Skeletal muscle satellite cell (primary cell): ENCODE data around the gene RPL15.
"Not testable (repeated sequence)": the region's sequence is repeated elsewhere in the genome, so short reads cannot be mapped to it uniquely, and the experiment has no call there.

Experiments
- H3K27me3 ChIP-seq: 2 replicates; pipeline ENCODE4 v1.7.0; 2013; ENCODE audit warnings: low read length; ENCODE audit not compliant: control insufficient read depth, insufficient read depth
- H3K36me3 ChIP-seq: 2 replicates; pipeline ENCODE4 v1.7.0; 2013; ENCODE audit warnings: mild to moderate bottlenecking, control low read depth, low read length; ENCODE audit not compliant: insufficient read depth
- H3K4me1 ChIP-seq: 2 replicates; pipeline ENCODE4 v1.7.0; 2013; ENCODE audit warnings: low read length; ENCODE audit not compliant: control insufficient read depth, insufficient read depth
- H3K4me2 ChIP-seq: 2 replicates; pipeline ENCODE4 v1.7.0; 2013; ENCODE audit warnings: mild to moderate bottlenecking, low read length
- H3K4me3 ChIP-seq: 2 replicates; pipeline ENCODE4 v1.7.0; 2013; ENCODE audit warnings: low read length
- H3K9ac ChIP-seq: 2 replicates; pipeline ENCODE4 v1.7.0; 2013; ENCODE audit warnings: mild to moderate bottlenecking, low read depth, low read length, moderate library complexity
- H3K9me3 ChIP-seq: replicated peaks from 2 replicates; pipeline ENCODE4 v1.7.0; 2013; ENCODE audit warnings: mild to moderate bottlenecking, control low read depth, low read length

The RPL15 gene

DNA sequence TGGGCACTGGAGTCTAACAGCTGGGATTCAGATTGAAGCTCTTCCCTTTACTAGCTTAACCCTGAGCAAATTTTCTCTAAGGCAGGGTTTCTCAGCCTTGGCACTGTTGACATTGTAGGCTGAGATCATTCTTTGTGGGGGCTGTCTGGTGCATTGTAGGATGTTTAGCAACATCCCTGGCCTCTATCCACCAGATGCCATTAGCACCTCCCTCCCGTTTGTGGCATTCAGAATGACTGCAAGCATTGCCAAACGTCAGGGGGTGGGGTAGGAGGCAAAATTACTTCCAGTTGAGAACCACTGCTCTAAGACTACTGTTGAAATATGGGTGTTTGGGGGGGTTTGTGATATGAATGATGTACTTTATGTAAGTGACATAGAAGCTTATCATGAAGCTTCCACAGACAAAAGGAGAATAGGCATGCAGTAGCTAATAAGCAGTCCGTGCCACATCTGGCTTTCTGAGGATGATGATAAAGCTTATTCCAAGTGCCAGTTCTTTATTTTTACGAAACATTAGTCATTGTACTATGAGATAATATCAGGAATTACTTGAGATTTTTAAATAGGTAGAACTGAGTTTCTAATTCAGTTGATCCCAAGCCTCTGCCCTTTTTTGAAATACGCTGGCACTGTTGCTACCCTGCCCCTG is 39.5 kb upstream of the RPL15 start:
- peaks cover 39% of the 10 kb centered on the region for H3K4me1 ChIP-seq

GRCh38 chr3:23879485-23879884 is 37.4 kb upstream of the RPL15 start:
- Histone ChIP-seq H3K4me2 (no peak overlapping the region), H3K36me3 (peaks cover 4% of the 10 kb centered on the region), H3K4me1 (peaks cover 29% of the 10 kb centered on the region), H3K4me3 (no peak overlapping the region), H3K9me3 (no peaks in the 10 kb centered on the region), H3K9ac (no peak overlapping the region), H3K27me3 (no peaks in the 10 kb centered on the region)

More for the DNA sequence above, 39.5 kb upstream of the RPL15 start:
- peak overlapping the region; percentile 63 for H3K4me2 ChIP-seq
- H3K4me3 ChIP-seq = no peak overlapping the region
- H3K9me3 ChIP-seq = no peaks in the 10 kb centered on the region
- H3K27me3 ChIP-seq = no peaks in the 10 kb centered on the region
- H3K36me3 ChIP-seq = peaks cover 3% of the 10 kb centered on the region
- H3K9ac ChIP-seq = peak overlapping the region; percentile 4

DNA sequence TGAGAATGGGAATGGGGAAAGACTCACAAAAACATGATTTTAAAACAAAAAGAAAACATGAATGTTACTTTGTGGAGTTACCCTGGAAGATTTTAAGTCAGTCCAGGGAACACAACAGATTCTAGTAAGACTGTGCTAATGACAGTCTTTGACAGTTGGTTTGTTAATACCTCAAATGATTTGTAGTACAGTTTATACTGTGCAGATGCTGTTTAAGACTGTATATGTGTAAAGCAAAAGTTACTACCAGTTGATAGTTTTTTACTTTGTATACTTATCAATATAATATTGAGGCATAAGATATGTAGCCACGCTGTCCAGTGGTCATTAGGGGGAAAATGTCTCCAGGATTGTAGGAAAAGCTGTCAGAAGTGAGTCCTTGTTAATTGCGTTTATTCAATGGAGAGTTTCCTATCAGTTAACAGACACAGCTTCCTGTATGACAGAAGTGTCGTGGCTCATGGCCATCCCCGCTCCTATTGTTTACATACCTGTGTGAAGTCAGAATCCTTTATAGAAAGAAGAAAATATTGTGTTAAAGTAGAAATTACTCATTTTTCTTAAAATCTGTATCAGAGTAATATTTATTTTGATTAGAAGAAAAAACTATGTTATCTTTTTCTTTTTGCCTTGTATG is 36.1 kb upstream of the RPL15 start:
- Histone ChIP-seq H3K9ac (no peak overlapping the region), H3K4me1 (peaks cover 23% of the 10 kb centered on the region), H3K36me3 (peaks cover 4% of the 10 kb centered on the region), H3K4me2 (no peak overlapping the region), H3K27me3 (no peaks in the 10 kb centered on the region), H3K4me3 (no peak overlapping the region), H3K9me3 (no peaks in the 10 kb centered on the region)

DNA sequence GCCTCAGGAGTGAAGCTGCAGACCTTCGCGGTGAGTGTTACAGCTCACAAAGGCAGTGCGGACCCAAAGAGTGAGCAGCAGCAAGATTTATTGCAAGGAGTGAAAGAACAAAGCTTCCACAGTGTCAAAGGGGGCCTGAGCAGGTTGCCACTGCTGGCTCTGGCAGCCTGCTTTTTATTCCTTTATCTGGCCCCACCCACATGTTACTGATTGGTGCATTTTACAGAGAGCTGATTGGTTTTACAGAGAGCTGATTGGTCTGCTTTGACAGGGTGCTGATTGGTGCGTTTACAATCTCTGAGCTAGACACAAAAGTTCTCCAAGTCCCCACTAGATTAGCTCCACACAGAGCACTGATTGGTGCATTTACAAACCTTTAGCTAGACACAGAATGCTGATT is 34.9 kb upstream of the RPL15 start:
- not testable (repeated sequence) for H3K36me3 ChIP-seq, H3K27me3 ChIP-seq, H3K9ac ChIP-seq, H3K4me2 ChIP-seq, H3K9me3 ChIP-seq, H3K4me3 ChIP-seq
- peaks cover 12% of the 10 kb centered on the region for H3K4me1 ChIP-seq

- no peak overlapping the region for H3K9ac ChIP-seq
- H3K4me3 ChIP-seq = no peak overlapping the region
- peaks cover 4% of the 10 kb centered on the region for H3K36me3 ChIP-seq
- no peak overlapping the region for H3K4me2 ChIP-seq
- no peaks in the 10 kb centered on the region for H3K9me3 ChIP-seq
- peaks cover 7% of the 10 kb centered on the region for H3K4me1 ChIP-seq
- no peaks in the 10 kb centered on the region for H3K27me3 ChIP-seq
These were observed 34.4 kb upstream of the RPL15 start for GRCh38 chr3:23882487-23882918.

DNA sequence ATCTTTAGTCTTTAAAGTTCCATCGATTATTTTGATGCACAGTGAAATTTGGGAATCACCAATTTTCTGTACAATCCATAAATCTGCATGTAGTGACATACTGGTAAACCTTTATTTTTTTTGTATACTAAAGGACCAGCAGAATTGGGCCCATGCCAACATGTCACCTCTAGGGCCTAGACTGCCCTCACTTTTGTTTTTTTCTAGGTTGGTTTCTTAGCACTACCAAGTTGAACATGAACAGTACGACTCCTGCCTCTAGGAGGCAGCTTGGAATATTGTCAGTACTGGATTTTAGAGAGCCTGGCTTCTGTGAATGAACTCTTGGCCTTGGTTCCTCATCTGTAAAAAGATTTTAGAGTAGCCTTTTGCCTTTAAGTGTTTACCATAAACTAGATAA is 32.5 kb upstream of the RPL15 start:
- H3K9me3 ChIP-seq = no peaks in the 10 kb centered on the region
- no peak overlapping the region for H3K9ac ChIP-seq
- no peak overlapping the region for H3K4me3 ChIP-seq
- no peaks in the 10 kb centered on the region for H3K4me1 ChIP-seq
- H3K36me3 ChIP-seq = peaks cover 11% of the 10 kb centered on the region
- H3K27me3 ChIP-seq = no peaks in the 10 kb centered on the region
- H3K4me2 ChIP-seq = no peak overlapping the region

DNA sequence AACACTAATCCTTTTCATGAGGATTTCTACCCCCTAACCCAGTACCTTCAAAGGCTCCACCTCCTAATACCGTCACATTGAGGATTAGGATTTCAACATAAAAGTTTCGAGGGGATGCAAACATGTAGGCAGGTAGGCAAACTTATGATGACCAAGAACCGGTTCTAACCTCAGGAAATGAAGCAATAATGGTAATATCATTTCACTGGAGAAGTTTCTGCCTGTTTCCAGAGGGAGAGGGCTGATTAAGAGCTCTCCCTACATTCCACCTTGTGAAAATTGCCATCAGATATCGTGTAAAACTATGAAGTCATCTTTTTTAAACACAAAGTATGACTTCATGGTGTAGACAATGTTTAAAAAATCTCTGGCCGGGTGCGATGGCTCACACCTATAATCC is 31.7 kb upstream of the RPL15 start:
- no peaks in the 10 kb centered on the region for H3K4me1 ChIP-seq
- no peaks in the 10 kb centered on the region for H3K27me3 ChIP-seq
- H3K4me2 ChIP-seq = no peak overlapping the region
- peaks cover 17% of the 10 kb centered on the region for H3K36me3 ChIP-seq
- no peak overlapping the region for H3K9ac ChIP-seq
- no peaks in the 10 kb centered on the region for H3K9me3 ChIP-seq
- no peak overlapping the region for H3K4me3 ChIP-seq

GRCh38 chr3:23886311-23886710 is 30.6 kb upstream of the RPL15 start:
- Histone ChIP-seq H3K4me1 (no peaks in the 10 kb centered on the region), H3K4me3 (no peak overlapping the region), H3K27me3 (no peaks in the 10 kb centered on the region), H3K9ac (no peak overlapping the region), H3K9me3 (no peaks in the 10 kb centered on the region), H3K36me3 (peaks cover 19% of the 10 kb centered on the region), H3K4me2 (no peak overlapping the region)

- H3K27me3 ChIP-seq = no peaks in the 10 kb centered on the region
- no peaks in the 10 kb centered on the region for H3K9me3 ChIP-seq
- no peak overlapping the region for H3K4me2 ChIP-seq
- H3K36me3 ChIP-seq = peaks cover 24% of the 10 kb centered on the region
- H3K4me3 ChIP-seq = no peak overlapping the region
- no peaks in the 10 kb centered on the region for H3K4me1 ChIP-seq
- no peak overlapping the region for H3K9ac ChIP-seq
These were observed 28.2 kb upstream of the RPL15 start for GRCh38 chr3:23888617-23889228.

- no peaks in the 10 kb centered on the region for H3K9me3 ChIP-seq
- H3K27me3 ChIP-seq = no peaks in the 10 kb centered on the region
- H3K4me2 ChIP-seq = no peak overlapping the region
- no peak overlapping the region for H3K4me3 ChIP-seq
- no peaks in the 10 kb centered on the region for H3K4me1 ChIP-seq
- H3K9ac ChIP-seq = no peak overlapping the region
- H3K36me3 ChIP-seq = peaks cover 24% of the 10 kb centered on the region
These were observed 27.5 kb upstream of the RPL15 start for GRCh38 chr3:23889386-23889785.

GRCh38 chr3:23889950-23890349 is 27.0 kb upstream of the RPL15 start:
- no peaks in the 10 kb centered on the region for H3K4me1 ChIP-seq
- peaks cover 24% of the 10 kb centered on the region for H3K36me3 ChIP-seq

More at GRCh38 chr3:23889950-23890349, 27.0 kb upstream of the RPL15 start:
- Histone ChIP-seq H3K4me2 (no peak overlapping the region), H3K9me3 (no peaks in the 10 kb centered on the region), H3K9ac (no peak overlapping the region), H3K4me3 (no peak overlapping the region), H3K27me3 (no peaks in the 10 kb centered on the region)
